Common myeloid progenitor, CD34-positive (primary cell): ENCODE measurements around the gene PGBD2.
"Not testable (repeated sequence)": the region's sequence is repeated elsewhere in the genome, so short reads cannot be mapped to it uniquely, and the experiment has no call there.

Source experiments
- CTCF ChIA-PET: fragments of 350-600 bp; sonication (Branson Sonifier 250); formaldehyde crosslinking; loops from one replicate; lab custom pipeline; 2021; ENCODE audit warnings: antibody characterized with exemption; lab: Charles Lee
- POLR2A ChIA-PET: fragments of 350-600 bp; sonication (Branson Sonifier 250); formaldehyde crosslinking; loops from one replicate; lab custom pipeline; 2021; ENCODE audit warnings: antibody characterized with exemption; lab: Charles Lee
- DNase-seq, 3 donors: peaks; one replicate each; pipeline versions ENCODE4 v3.0.0 to v3.0.0-alpha.2; 2013
- H3K27ac ChIP-seq, 2 experiments: 1 replicate in 1 of 2; 2 replicates in 1 of 2; pipeline ENCODE4 v1.7.0; 2013; ENCODE audit warnings: inconsistent platforms in 2 of 2, low read length in 2 of 2, mild to moderate bottlenecking in 2 of 2, low read depth in 1 of 2, moderate library complexity in 1 of 2; ENCODE audit not compliant: severe bottlenecking in 2 of 2, insufficient read depth in 1 of 2, poor library complexity in 1 of 2
- H3K27me3 ChIP-seq, 5 experiments: replicated peaks in 2 of 5; 1 replicate in 3 of 5; 2 replicates in 2 of 5; pipeline versions ENCODE4 v1.6.1 to v1.7.0; 2013; ENCODE audit warnings: low read length in 4 of 5, mild to moderate bottlenecking in 2 of 5, moderate library complexity in 2 of 5, inconsistent platforms in 1 of 5; ENCODE audit not compliant: insufficient read depth in 5 of 5, control insufficient read depth in 4 of 5
- H3K36me3 ChIP-seq, 4 experiments: 1 replicate in 2 of 4; 2 replicates in 2 of 4; pipeline versions ENCODE4 v1.6.1 to v1.7.0; 2013; ENCODE audit warnings: low read length in 3 of 4, control low read depth in 1 of 4, mild to moderate bottlenecking in 1 of 4; ENCODE audit not compliant: control insufficient read depth in 4 of 4, insufficient read depth in 4 of 4
- H3K4me1 ChIP-seq, 4 experiments: 1 replicate in 3 of 4; 2 replicates in 1 of 4; pipeline versions ENCODE4 v1.6.1 to v1.7.1; 2013; ENCODE audit warnings: low read length in 3 of 4, mild to moderate bottlenecking in 3 of 4, control low read depth in 1 of 4, inconsistent platforms in 1 of 4, moderate library complexity in 1 of 4; ENCODE audit not compliant: control insufficient read depth in 4 of 4, insufficient read depth in 4 of 4; ENCODE audit errors: control extremely low read depth in 1 of 4
- H3K4me3 ChIP-seq, 7 experiments: 1 replicate in 4 of 7; 2 replicates in 3 of 7; pipeline versions ENCODE4 v1.5.1 to v1.7.0; 2013; ENCODE audit warnings: mild to moderate bottlenecking in 7 of 7, low read length in 6 of 7, moderate library complexity in 6 of 7, inconsistent platforms in 2 of 7, low read depth in 2 of 7, control low read depth in 1 of 7; ENCODE audit not compliant: insufficient read depth in 4 of 7, control insufficient read depth in 1 of 7; ENCODE audit errors: extremely low read depth in 1 of 7
- H3K9me3 ChIP-seq, 5 experiments: 1 replicate in 4 of 5; 2 replicates in 1 of 5; pipeline versions ENCODE4 v1.6.1 to v1.7.1; 2013; ENCODE audit warnings: low read length in 4 of 5, mild to moderate bottlenecking in 2 of 5, inconsistent platforms in 1 of 5, low read depth in 1 of 5, moderate library complexity in 1 of 5; ENCODE audit not compliant: control insufficient read depth in 4 of 5, insufficient read depth in 2 of 5; ENCODE audit errors: control extremely low read depth in 1 of 5
- whole genome bisulfite sequencing: methylation state at CpG from one replicate; pipeline ENCODE4 v1.1.5; 2013; ENCODE audit not compliant: insufficient coverage; 5-methylcytosine and 5-hydroxymethylcytosine counted together

The PGBD2 gene

GRCh38 chr1:248925859-248926258 is 19.8 kb downstream of the PGBD2 start:
- not testable (repeated sequence) for H3K4me3 ChIP-seq, H3K27me3 ChIP-seq, H3K9me3 ChIP-seq, H3K36me3 ChIP-seq, H3K27ac ChIP-seq
- H3K4me1 ChIP-seq, result peaks cover 5 to 50% (median 17%) of the 10 kb centered on the region in 4 experiments
- ChIA-PET CTCF (interaction anchor here (0.6 to 3.1 kb wide), 7 partner anchors 12 to 87 kb away, joined by 3 to 12 read pairs (median 6); partner anchors contain the start of gene ZNF692), POLR2A (interaction anchor here (0.8 kb wide), 1 partner anchor 101 kb away, joined by 3 read pairs; no protein-coding TSS in a partner anchor)
- no CpG with 5 or more reads among the region's 4 CpGs for WGBS
- peak in 1 of 3 donors; percentile 15 for DNase-seq

- no peaks in the 10 kb centered on the region for H3K27me3 ChIP-seq
- ChIA-PET CTCF (interaction anchor here (0.6 to 3.1 kb wide), 7 partner anchors 9 to 88 kb away, joined by 3 to 12 read pairs (median 6); partner anchors contain the start of gene ZNF692), POLR2A (interaction anchor here (0.8 kb wide), 1 partner anchor 102 kb away, joined by 3 read pairs; no protein-coding TSS in a partner anchor)
- H3K9me3 ChIP-seq, result no peaks in the 10 kb centered on the region
- H3K4me1 ChIP-seq, result peaks cover 5 to 50% (median 17%) of the 10 kb centered on the region in 4 experiments
- peaks cover 0 to 7% (median 2%) of the 10 kb centered on the region in 4 experiments for H3K36me3 ChIP-seq
- H3K4me3 ChIP-seq, result no peak overlapping the region
- WGBS, result 99% methylated on average over 5 of the region's 7 CpGs
- DNase-seq, result peak in 2 of 3 donors; percentile 46 to 59
- H3K27ac ChIP-seq, result no peak overlapping the region
These were observed 20.6 kb downstream of the PGBD2 start for GRCh38 chr1:248926401-248927182.

GRCh38 chr1:248927283-248927682 is 21.2 kb downstream of the PGBD2 start:
- H3K27me3 ChIP-seq, H3K4me3 ChIP-seq, POLR2A ChIA-PET, H3K36me3 ChIP-seq, H3K27ac ChIP-seq, H3K9me3 ChIP-seq, DNase-seq: not testable (repeated sequence)
- CTCF ChIA-PET, result interaction anchor here (1.5 to 3.1 kb wide), 6 partner anchors 10 to 86 kb away, joined by 3 to 12 read pairs (median 6); partner anchors contain the start of gene ZNF692
- 100% methylated on average over 1 of the region's 3 CpGs for WGBS
- peaks cover 5 to 50% (median 17%) of the 10 kb centered on the region in 4 experiments for H3K4me1 ChIP-seq

- DNase-seq, POLR2A ChIA-PET, H3K27ac ChIP-seq, H3K4me3 ChIP-seq, H3K9me3 ChIP-seq, H3K36me3 ChIP-seq, H3K27me3 ChIP-seq: not testable (repeated sequence)
- CTCF ChIA-PET, result interaction anchor here (3.1 kb wide), 1 partner anchor 43 kb away, joined by 12 read pairs; no protein-coding TSS in a partner anchor
- H3K4me1 ChIP-seq, result peaks cover 5 to 50% (median 17%) of the 10 kb centered on the region in 4 experiments
These were observed 22.1 kb downstream of the PGBD2 start for GRCh38 chr1:248928122-248928521.

GRCh38 chr1:248930037-248930436 is 24.0 kb downstream of the PGBD2 start:
- H3K36me3 ChIP-seq, H3K27me3 ChIP-seq, H3K9me3 ChIP-seq, H3K4me3 ChIP-seq, CTCF ChIA-PET, H3K27ac ChIP-seq, POLR2A ChIA-PET: not testable (repeated sequence)
- DNase-seq, result peak in 1 of 3 donors; percentile 8
- WGBS, result 100% methylated on average over 3 of the region's 4 CpGs
- peaks cover 4 to 35% (median 9%) of the 10 kb centered on the region in 4 experiments for H3K4me1 ChIP-seq

GRCh38 chr1:248938173-248938809 is 32.3 kb downstream of the PGBD2 start:
- POLR2A ChIA-PET, H3K27me3 ChIP-seq, H3K36me3 ChIP-seq, CTCF ChIA-PET, DNase-seq, H3K9me3 ChIP-seq, H3K4me1 ChIP-seq, H3K27ac ChIP-seq, H3K4me3 ChIP-seq: not testable (repeated sequence)
- WGBS, result 91% methylated on average over 3 of the region's 9 CpGs
